WTC11 (cell line): ENCODE results near the gene GGTLC2. TPM values are rescaled to one million over a fixed set of nuclear protein-coding genes. Genes with fewer than 3 reads are reported as not detected.

Experiments used
- ATAC-seq: fragments of 200-7000 bp; cut with Tn5 transposase; 2 replicates; pipeline ENCODE4 v1.10.0; 2021; ENCODE audit warnings: mild to moderate bottlenecking, moderate library complexity
- CTCF ChIA-PET: fragments of 300-600 bp; sonication (Branson Sonifier 250); formaldehyde crosslinking; loops from one replicate; lab custom pipeline; 2021; ENCODE audit warnings: antibody characterized with exemption; lab: Charles Lee
- POLR2A ChIA-PET: fragments of 350-600 bp; sonication (Branson Sonifier 250); formaldehyde crosslinking; loops from one replicate; lab custom pipeline; 2021; ENCODE audit warnings: antibody characterized with exemption; lab: Charles Lee
- DNase-seq: peaks from one replicate; pipeline ENCODE4 v3.0.0; 2021; ENCODE audit warnings: low spot score
- H3K27ac Mint-ChIP-seq: 2 replicates; pipeline ENCODE4 v1.8.0; 2021; ENCODE audit warnings: mixed read lengths
- H3K27me3 Mint-ChIP-seq: 2 replicates; pipeline ENCODE4 v1.8.0; 2021; ENCODE audit warnings: low read depth, mild to moderate bottlenecking, moderate library complexity, mixed read lengths
- H3K36me3 Mint-ChIP-seq: 2 replicates; pipeline ENCODE4 v1.8.0; 2021; ENCODE audit warnings: mixed read lengths
- H3K4me1 Mint-ChIP-seq: 2 replicates; pipeline ENCODE4 v1.8.0; 2022; ENCODE audit warnings: mixed read lengths
- H3K4me3 Mint-ChIP-seq: 2 replicates; pipeline ENCODE4 v1.8.0; 2021; ENCODE audit warnings: mild to moderate bottlenecking, moderate library complexity, mixed read lengths
- H3K9me3 Mint-ChIP-seq: 2 replicates; pipeline ENCODE4 v1.8.0; 2021; ENCODE audit warnings: mixed read lengths
- ATF2 ChIP-seq: sonication (generic); formaldehyde crosslinking; IDR thresholded peaks from 2 replicates; pipeline ENCODE4 v1.8.1; 2022; ENCODE audit warnings: low read depth, missing genetic modification reagents, borderline replicate concordance
- E2F4 ChIP-seq: sonication (generic); formaldehyde crosslinking; IDR thresholded peaks from 2 replicates; pipeline ENCODE4 v1.8.1; 2022; ENCODE audit warnings: low read depth, mild to moderate bottlenecking, moderate library complexity, missing genetic modification reagents, borderline replicate concordance
- ESRRA ChIP-seq: sonication (generic); formaldehyde crosslinking; IDR thresholded peaks from 2 replicates; pipeline ENCODE4 v1.8.1; 2022; ENCODE audit warnings: mild to moderate bottlenecking, missing genetic modification reagents, borderline replicate concordance
- KAT7 ChIP-seq: sonication (generic); formaldehyde crosslinking; IDR thresholded peaks from 2 replicates; pipeline ENCODE4 v1.8.1; 2023; ENCODE audit warnings: missing genetic modification reagents, mild to moderate bottlenecking, borderline replicate concordance
- NFATC4 ChIP-seq: fragments of 250-450 bp; sonication (Bioruptor Pico); IDR thresholded peaks from 2 replicates; pipeline ENCODE4 v1.9.0; 2021; ENCODE audit warnings: mild to moderate bottlenecking
- NR1H2 ChIP-seq: sonication (generic); formaldehyde crosslinking; IDR thresholded peaks from 2 replicates; pipeline ENCODE4 v1.9.0; 2021; ENCODE audit warnings: mild to moderate bottlenecking, moderate library complexity, missing genetic modification reagents
- PRDM15 ChIP-seq: sonication (generic); formaldehyde crosslinking; IDR thresholded peaks from 2 replicates; pipeline ENCODE4 v1.8.0; 2022; ENCODE audit warnings: missing genetic modification reagents
- SOX15 ChIP-seq: fragments of 250-450 bp; sonication (Bioruptor Pico); IDR thresholded peaks from 2 replicates; pipeline ENCODE4 v1.9.0; 2021; ENCODE audit warnings: mild to moderate bottlenecking
- TP53 ChIP-seq: sonication (generic); formaldehyde crosslinking; IDR thresholded peaks from 2 replicates; pipeline ENCODE4 v1.8.1; 2023; ENCODE audit warnings: mild to moderate bottlenecking, missing genetic modification reagents
- ZNF219 ChIP-seq: sonication (generic); formaldehyde crosslinking; IDR thresholded peaks from 2 replicates; pipeline ENCODE4 v1.8.0; 2023; ENCODE audit warnings: missing genetic modification reagents, mild to moderate bottlenecking, borderline replicate concordance
- ZNF232 ChIP-seq: sonication (generic); formaldehyde crosslinking; IDR thresholded peaks from 2 replicates; pipeline ENCODE4 v1.8.0; 2022; ENCODE audit warnings: mild to moderate bottlenecking, missing genetic modification reagents
- ZNF423 ChIP-seq: fragments of 250-450 bp; sonication (Bioruptor Pico); IDR thresholded peaks from 2 replicates; pipeline ENCODE4 v2.1.2; 2022; ENCODE audit warnings: mild to moderate bottlenecking, moderate library complexity
- total RNA-seq: library from RNA; stranded (reverse); gene quantifications from 3 replicates; pipeline ENCODE4 v1.2.3, GENCODE V29; 2021
- TF ChIP-seq, protein P1 (sequence below): fragments of 200-600 bp; IDR thresholded peaks from 2 replicates; pipeline ENCODE4 v1.8.0; 2022; ENCODE audit warnings: antibody characterized with exemption
- TF ChIP-seq, protein P2 (sequence below): sonication (generic); formaldehyde crosslinking; IDR thresholded peaks from 2 replicates; pipeline ENCODE4 v1.8.1; 2023; ENCODE audit warnings: mild to moderate bottlenecking, missing genetic modification reagents
- TF ChIP-seq, protein P3 (sequence below): fragments of 250-450 bp; sonication (Bioruptor Pico); IDR thresholded peaks from 2 replicates; pipeline ENCODE4 v1.9.0; 2021; ENCODE audit warnings: mild to moderate bottlenecking

Gene GGTLC2
- total RNA-seq, 1 experiment from 2014 or later: not detected

DNA sequence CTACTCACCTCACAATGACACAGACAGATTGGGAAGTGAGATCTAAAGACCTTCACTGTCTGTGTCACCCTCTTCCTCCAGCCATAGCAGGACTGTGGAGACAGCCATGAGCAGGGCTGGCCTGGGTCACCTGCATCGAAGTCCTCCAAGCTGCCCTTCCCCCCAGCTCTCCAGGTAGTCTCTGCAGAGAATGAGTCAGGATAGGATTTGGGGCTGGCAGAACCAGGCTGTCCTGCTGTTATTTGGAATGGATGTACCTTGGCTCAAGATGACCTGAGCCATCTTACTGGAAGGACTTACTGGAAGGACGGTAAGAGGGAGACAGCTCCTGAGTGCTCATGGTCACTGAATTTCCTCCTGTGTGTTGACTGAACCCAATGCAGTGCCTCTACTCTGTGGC is 29.2 kb downstream of the GGTLC2 start (continued):
- no peak for TF ChIP-seq PRDM15
- TF ChIP-seq, protein P1, sequence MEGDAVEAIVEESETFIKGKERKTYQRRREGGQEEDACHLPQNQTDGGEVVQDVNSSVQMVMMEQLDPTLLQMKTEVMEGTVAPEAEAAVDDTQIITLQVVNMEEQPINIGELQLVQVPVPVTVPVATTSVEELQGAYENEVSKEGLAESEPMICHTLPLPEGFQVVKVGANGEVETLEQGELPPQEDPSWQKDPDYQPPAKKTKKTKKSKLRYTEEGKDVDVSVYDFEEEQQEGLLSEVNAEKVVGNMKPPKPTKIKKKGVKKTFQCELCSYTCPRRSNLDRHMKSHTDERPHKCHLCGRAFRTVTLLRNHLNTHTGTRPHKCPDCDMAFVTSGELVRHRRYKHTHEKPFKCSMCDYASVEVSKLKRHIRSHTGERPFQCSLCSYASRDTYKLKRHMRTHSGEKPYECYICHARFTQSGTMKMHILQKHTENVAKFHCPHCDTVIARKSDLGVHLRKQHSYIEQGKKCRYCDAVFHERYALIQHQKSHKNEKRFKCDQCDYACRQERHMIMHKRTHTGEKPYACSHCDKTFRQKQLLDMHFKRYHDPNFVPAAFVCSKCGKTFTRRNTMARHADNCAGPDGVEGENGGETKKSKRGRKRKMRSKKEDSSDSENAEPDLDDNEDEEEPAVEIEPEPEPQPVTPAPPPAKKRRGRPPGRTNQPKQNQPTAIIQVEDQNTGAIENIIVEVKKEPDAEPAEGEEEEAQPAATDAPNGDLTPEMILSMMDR: no peak

DNA sequence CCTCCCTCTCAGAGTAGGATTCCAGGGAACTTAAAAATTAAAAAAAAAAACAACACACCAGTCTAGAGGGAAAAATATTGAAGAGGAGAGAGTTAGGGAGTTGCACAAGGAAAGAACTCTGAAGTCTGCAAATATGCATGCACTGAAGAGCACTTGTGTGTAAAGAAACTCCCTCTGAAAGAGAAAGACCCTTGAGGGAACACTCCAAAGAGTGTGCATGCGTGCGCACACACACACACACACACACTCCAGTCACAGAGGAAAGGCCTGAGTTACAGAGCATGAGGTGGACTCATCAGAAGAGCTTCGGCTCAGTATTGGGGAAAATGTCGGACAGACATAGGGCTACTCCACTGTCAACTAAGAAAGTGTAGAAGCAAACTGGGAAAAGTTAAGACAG is 30.1 kb downstream of the GGTLC2 start:
- TF ChIP-seq NFATC4 (CRISPR knock-in tag): no peak
- no peak for TF ChIP-seq SOX15 (CRISPR knock-in tag)
- TF ChIP-seq NR1H2 (CRISPR knock-in tag): no peak
- TF ChIP-seq KAT7 (CRISPR knock-in tag): no peak
- H3K9me3 Mint-ChIP-seq: peaks cover 21% of the 10 kb centered on the region
- no peaks in the 10 kb centered on the region for H3K4me1 Mint-ChIP-seq
- CTCF ChIA-PET: interaction anchor here (0.8 kb wide), 1 partner anchor 73 kb away, joined by 3 read pairs; no protein-coding TSS in a partner anchor
- POLR2A ChIA-PET: no interaction called here
- H3K27me3 Mint-ChIP-seq: peaks cover 100% of the 10 kb centered on the region
- H3K36me3 Mint-ChIP-seq: no peaks in the 10 kb centered on the region
- no peak overlapping the region for H3K27ac Mint-ChIP-seq
- no peak for DNase-seq
- H3K4me3 Mint-ChIP-seq: no peak overlapping the region
- ATAC-seq: no peak

DNA sequence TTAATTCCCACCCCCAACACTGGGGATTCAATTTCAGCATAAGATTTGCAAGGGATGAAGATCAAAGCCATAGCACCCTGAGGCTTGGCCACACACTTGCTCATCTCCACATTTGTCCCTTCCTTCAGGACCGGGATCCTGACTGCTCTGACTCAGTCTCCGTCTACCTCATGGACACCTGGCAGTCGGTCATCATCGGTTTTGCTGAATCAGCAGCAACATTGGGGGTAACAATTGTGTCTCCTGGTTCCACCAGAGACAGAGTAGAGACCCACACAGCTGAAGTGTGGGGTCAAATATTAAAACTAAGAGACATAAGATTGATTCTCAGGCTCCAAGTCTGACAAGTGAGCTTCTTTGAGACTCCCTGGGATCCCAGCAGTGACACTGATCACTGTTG is 34.6 kb downstream of the GGTLC2 start:
- H3K4me3 Mint-ChIP-seq: no peak overlapping the region
- H3K36me3 Mint-ChIP-seq: no peaks in the 10 kb centered on the region
- H3K4me1 Mint-ChIP-seq: no peaks in the 10 kb centered on the region
- TF ChIP-seq ZNF232 (no peak), E2F4 (CRISPR knock-in tag) (no peak), ZNF219 (CRISPR knock-in tag) (no peak)
- TF ChIP-seq, protein P2, sequence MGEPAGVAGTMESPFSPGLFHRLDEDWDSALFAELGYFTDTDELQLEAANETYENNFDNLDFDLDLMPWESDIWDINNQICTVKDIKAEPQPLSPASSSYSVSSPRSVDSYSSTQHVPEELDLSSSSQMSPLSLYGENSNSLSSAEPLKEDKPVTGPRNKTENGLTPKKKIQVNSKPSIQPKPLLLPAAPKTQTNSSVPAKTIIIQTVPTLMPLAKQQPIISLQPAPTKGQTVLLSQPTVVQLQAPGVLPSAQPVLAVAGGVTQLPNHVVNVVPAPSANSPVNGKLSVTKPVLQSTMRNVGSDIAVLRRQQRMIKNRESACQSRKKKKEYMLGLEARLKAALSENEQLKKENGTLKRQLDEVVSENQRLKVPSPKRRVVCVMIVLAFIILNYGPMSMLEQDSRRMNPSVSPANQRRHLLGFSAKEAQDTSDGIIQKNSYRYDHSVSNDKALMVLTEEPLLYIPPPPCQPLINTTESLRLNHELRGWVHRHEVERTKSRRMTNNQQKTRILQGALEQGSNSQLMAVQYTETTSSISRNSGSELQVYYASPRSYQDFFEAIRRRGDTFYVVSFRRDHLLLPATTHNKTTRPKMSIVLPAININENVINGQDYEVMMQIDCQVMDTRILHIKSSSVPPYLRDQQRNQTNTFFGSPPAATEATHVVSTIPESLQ (CRISPR knock-in tag): no peak
- peaks cover 14% of the 10 kb centered on the region for H3K9me3 Mint-ChIP-seq
- CTCF ChIA-PET: no interaction called here
- POLR2A ChIA-PET: no interaction called here
- peaks cover 100% of the 10 kb centered on the region for H3K27me3 Mint-ChIP-seq
- ATAC-seq (no peak), DNase-seq (no peak)
- H3K27ac Mint-ChIP-seq: no peak overlapping the region

DNA sequence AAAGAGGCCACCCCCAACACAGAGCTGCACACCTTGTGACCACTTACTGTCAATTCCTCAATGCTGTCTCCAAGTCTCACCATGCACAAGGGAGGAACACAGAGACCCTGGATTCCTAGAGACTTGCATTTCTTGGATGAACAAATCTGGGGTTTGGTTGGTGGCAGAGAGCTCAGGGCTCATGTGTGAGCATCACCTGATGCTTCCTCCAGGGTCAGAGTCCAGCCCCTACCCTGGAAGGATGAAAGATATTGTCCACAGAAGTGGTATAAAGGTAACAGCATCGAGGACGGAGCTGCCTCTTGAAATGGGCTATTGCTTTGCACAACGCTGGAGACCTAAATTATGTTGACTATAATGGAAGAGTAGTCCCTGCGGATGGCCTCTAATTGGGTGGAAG is 36.0 kb downstream of the GGTLC2 start:
- Mint-ChIP-seq H3K4me3 (no peak overlapping the region), H3K36me3 (no peaks in the 10 kb centered on the region), H3K27ac (no peak overlapping the region), H3K9me3 (peaks cover 14% of the 10 kb centered on the region), H3K27me3 (peaks cover 99% of the 10 kb centered on the region), H3K4me1 (no peaks in the 10 kb centered on the region)
- ATAC-seq (no peak), DNase-seq (no peak)
- TF ChIP-seq ESRRA (CRISPR knock-in tag): no peak
- TF ChIP-seq TP53 (CRISPR knock-in tag): no peak
- TF ChIP-seq, protein P3, sequence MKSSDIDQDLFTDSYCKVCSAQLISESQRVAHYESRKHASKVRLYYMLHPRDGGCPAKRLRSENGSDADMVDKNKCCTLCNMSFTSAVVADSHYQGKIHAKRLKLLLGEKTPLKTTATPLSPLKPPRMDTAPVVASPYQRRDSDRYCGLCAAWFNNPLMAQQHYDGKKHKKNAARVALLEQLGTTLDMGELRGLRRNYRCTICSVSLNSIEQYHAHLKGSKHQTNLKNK (CRISPR knock-in tag): no peak
- TF ChIP-seq ATF2: no peak
- no peak for TF ChIP-seq ZNF423
- POLR2A ChIA-PET: no interaction called here
- CTCF ChIA-PET: interaction anchor here (1.3 to 2.0 kb wide), 2 partner anchors 10 to 14 kb away, joined by 3 to 11 read pairs; no protein-coding TSS in a partner anchor
